GM18909 (cell line): ENCODE results near the gene ADAMTS15.

Experiments
- ATAC-seq: cut with Tn5 transposase; IDR thresholded peaks from one replicate; pipeline ENCODE4 v1.9.1; 2021; ENCODE audit warnings: mild to moderate bottlenecking; ENCODE audit not compliant: unreplicated experiment, poor library complexity

ADAMTS15 gene

DNA sequence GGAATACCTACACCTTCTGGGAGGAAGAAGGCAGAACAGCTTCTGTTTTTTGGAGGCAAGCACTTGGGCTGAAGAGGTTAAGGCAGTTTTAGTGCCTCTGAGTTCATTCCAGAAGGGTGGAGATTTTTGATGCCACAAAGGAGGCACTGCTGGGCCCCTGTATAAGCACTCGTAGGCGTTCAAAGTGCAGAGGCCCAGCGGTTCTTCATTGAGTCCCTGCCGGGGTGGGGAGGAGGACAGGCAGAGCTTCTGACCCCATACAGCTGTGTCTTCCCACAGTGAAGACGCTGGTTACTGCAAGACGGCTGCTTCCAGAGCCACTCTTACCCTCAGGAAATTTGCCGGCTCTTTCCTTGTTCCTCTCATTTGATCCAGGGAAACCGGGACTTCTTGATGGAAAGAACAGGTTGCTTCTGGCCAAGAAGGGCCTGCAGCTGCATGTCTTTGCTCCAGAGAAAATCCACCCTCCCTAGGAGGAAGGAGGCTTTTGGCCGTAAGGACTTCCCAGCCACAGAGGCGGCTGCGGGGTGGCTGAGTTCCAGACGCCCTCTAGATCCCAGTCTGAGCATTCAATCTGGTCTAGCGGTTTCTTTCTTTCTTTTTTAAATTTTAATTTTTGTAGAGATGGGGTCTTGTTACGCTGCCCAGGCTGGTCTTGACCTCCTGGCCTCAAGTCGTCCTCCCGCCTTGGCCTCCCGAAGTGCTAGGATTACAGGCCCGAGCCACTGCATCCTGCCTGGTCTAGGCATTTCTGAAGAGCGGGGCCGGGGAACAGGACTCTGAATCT is 9.4 kb downstream of the ADAMTS15 start:
- no peak for ATAC-seq

DNA sequence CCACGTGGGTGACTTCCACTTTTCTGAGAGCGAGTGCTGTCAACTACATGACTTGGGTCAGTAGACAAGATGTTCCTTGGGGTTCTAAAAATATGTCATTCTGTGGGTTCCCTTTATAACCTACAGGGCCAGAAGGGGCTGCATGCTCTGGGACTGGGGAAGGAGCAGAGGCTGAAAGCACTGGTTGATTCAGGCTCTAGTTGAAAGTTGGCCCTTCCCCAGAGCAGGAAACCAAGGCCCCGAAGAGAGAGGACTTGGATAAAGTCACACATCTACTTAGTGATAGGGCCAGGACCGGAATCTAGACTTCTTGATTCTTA is 9.9 kb downstream of the ADAMTS15 start:
- ATAC-seq, result no peak

DNA sequence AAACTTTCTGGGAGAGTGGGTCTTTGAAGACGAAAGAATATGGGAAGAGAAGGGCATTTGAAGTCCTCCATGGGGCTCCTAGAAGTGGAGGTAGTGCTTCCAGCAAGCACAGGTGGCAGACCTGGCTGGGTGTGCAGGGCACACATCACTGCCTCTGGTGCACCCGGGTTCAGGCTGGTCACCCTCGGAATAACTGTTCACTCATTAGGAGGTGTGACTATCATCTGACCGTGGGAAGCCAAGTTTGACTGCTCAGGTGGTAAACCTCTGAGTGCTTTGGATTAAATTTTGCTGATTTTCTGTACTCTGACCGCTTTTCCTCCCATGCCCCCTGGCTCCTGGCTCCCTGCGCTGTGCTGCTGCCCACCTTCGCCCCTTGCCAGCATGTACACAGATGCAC is 11.1 kb downstream of the ADAMTS15 start:
- ATAC-seq, result no peak

DNA sequence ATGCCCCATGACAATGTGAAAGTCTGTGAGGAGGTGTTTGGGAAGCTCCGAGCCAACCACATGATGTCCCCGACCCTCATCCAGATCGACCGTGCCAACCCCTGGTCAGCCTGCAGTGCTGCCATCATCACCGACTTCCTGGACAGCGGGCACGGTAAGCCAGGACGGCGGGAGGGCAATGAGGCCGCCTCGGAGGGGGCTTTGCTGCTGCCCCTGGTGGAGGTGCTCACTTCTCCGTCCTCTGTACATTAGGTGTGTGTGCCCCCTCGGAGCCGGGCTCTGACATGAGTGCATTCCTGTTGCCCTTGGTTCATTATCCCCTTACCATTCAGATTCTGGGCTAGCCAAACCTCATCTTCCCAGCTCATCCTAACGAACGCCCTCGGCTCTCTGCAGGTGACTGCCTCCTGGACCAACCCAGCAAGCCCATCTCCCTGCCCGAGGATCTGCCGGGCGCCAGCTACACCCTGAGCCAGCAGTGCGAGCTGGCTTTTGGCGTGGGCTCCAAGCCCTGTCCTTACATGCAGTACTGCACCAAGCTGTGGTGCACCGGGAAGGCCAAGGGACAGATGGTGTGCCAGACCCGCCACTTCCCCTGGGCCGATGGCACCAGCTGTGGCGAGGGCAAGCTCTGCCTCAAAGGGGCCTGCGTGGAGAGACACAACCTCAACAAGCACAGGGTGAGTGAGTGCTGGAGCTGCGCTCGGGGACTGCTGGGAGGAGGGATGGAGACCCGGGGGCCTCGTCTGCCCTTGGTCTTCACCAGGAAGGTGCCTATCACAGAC is 13.8 kb downstream of the ADAMTS15 start:
- no peak for ATAC-seq

DNA sequence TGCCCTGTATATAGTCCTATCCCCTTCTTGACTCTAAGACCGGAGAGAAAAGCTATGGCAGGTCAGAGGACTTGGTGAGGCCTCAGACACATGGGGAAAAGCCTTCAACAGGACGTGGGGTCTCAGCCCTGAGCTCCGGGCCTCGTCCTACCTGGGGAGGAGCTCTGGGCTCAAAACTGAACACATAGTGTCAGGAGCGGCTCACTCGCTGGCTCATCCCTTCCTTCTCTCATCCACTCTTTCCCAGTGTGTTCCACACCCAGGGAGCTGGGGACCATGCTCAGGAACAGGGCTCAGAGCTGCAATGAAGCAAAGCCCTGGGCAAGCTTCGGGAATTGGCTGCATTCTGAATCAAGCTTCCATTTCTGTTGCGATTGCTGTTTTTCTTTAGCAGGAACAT is 14.5 kb downstream of the ADAMTS15 start:
- ATAC-seq, result no peak

DNA sequence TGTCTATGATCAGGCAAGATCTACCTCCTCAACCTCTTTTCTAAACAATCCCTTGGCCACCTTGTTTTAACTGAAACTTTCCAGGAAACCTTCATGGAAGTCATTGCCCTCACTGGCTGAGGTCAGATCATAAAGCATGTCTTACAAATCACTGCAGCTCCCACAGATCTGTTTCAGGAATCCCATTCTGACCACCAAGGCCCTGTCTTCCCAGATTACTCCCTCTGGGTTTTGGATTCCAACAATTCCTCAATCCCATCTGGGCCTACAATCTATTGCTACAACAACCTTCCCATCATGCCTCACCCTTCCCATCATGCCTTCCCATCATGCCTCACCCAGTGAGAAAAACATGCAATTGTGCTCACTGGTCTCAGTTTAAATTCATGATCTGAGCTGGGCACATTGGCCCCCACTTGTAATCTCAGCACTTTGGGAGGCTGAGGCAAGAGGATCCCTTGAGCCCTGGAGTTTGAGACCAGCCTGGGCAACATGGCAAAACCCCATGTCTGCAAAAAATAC is 15.9 kb downstream of the ADAMTS15 start:
- no peak for ATAC-seq

DNA sequence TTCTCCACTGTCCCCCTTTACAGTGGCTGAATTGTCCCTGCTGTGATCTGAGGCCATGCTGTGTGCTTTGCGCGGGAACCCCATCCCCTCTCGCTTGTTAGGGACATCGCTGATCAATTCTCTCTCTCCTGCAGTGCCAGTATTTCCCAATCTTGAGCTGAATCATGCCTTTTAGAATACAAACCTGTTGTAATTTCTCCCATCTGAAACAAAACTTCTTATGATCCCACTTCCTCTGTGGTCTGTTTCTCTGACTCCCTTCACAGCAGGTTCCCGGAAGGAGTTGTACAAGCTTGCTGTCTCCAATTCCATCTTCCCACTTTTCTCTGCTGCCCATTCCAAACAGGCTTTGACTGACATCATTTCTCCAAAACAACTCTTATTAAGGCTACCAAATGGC is 16.8 kb downstream of the ADAMTS15 start:
- ATAC-seq, result no peak

DNA sequence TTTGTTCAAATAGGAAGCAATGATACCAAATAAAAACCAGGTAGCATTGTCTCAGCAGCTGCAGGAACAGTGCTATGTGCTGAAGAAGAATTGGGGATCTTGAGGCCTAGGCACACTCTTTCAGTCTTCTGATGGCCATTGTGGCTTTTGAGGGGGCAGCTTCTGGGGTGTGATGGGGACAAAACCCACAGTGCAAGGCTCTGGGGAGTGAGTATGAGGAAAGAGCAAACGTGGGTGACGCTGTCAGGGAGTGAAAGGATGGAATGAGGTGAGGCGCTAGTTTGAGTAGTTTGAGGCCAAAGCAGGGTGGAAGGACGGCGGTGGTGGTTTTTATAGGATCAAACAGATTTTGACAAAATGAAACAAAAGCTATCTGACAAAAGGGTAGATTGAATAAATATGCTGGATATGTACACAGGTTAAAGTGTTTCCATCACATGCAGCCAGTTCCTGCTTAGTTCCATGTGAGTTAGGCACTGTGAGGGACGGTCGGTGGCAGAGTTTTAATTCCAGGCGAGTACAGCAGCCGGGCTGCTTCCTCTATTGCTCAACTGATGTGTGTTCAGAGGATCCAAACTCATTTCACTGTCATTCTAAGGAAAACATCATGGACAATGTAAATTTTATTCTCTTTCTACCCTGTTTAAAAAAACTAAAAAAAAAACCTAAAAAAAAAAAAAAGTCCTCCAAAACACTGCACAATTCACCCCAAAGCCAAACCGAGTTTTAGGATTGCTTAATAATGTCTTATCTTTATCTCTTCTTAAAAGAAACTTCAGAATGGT is 18.9 kb downstream of the ADAMTS15 start:
- no peak for ATAC-seq

DNA sequence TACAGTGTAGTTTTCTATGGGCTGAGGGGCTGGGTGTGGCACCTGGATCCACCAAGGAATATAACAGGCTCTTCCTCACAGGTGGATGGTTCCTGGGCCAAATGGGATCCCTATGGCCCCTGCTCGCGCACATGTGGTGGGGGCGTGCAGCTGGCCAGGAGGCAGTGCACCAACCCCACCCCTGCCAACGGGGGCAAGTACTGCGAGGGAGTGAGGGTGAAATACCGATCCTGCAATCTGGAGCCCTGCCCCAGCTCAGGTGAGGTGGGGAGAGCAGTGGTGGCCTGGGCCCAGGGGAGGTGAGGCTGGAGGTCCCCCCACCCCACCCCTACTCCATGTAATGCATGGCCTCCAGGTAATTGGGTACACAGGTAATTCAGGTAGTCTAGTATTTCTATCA is 20.7 kb downstream of the ADAMTS15 start:
- ATAC-seq, result no peak

DNA sequence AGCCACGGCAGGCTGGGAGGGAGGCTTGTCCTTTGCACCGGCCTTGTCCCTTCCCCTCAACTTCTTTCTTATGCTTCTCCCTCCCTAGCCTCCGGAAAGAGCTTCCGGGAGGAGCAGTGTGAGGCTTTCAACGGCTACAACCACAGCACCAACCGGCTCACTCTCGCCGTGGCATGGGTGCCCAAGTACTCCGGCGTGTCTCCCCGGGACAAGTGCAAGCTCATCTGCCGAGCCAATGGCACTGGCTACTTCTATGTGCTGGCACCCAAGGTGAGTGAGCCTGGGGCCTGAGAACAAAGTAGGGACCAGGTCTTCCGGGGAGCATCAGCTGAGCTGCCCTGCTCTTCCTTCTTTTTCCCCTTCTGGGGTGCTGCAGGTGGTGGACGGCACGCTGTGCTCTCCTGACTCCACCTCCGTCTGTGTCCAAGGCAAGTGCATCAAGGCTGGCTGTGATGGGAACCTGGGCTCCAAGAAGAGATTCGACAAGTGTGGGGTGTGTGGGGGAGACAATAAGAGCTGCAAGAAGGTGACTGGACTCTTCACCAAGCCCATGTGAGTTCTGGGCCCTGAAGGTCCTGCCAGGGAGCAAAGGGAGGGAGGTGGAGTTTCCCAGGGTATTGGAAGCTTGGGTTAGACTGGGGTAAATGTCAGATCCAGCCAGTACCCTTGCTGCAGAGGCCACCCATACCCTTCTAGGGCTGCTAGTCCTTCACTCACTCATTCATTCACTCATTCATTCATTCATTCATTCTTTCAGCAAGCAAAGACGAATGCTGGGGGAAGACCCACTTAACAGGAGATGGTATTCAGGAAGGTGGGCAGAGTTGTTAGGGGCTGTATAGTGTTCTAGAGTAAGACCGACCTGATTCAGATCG is 22.6 kb downstream of the ADAMTS15 start:
- no peak for ATAC-seq

DNA sequence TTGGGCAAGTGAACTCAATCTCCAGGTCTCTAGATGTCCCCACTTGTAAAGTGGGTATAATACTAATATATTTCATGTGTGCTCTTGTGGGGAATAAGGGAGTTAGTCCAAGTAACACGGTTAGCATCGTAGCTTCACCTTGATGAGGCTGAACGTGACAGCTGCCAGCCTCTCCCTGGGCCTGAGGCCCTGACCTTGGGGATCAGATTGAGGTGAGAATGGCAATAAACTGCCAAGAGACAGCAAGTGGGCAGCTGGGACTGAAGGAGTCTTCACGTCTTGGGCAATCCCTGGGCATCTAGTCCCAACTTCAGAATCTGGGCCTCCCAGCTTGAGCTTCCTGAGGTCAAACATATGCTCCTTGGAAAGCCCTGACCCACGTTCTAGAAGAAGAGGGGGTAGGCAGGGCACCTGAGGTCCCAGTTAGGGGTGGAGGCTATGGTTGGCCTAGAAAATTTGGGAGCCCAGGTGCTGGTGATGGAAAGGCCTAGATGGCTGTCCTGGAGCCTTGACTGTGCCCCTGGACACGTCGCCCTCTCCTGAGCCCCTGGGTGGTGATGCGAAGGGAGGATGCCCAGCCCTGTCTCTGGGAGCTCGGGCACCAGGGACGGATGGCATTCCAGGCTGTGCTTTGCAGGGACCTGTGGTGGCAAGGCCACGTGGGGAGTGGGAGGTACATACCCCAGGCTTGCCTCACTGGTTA is 23.4 kb downstream of the ADAMTS15 start:
- no peak for ATAC-seq

DNA sequence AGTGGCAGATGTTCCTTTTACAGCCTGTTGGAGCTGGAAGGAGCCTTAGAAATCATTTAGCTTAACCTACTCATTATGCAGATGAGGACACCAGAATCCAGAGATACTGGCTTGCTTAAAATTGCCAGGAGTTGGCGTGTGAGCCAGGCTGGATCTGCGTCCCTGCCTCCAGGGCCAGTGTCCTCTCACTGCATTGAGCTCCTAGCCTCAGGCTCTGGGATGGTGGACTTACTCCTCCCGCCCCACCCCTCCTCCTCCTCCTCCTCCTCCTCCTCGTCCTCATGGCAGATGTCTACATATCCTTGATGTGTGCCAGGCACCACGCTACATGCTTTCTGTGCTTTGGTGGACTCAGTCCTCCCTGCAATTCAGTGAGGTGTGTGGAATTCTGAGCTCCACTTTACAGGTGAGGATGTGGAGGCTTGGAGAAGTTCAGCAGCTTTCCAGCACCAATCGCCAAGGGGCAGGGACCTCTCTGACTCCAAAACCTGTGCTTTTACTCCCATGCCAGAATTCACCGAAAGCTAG is 24.1 kb downstream of the ADAMTS15 start:
- ATAC-seq, result no peak

DNA sequence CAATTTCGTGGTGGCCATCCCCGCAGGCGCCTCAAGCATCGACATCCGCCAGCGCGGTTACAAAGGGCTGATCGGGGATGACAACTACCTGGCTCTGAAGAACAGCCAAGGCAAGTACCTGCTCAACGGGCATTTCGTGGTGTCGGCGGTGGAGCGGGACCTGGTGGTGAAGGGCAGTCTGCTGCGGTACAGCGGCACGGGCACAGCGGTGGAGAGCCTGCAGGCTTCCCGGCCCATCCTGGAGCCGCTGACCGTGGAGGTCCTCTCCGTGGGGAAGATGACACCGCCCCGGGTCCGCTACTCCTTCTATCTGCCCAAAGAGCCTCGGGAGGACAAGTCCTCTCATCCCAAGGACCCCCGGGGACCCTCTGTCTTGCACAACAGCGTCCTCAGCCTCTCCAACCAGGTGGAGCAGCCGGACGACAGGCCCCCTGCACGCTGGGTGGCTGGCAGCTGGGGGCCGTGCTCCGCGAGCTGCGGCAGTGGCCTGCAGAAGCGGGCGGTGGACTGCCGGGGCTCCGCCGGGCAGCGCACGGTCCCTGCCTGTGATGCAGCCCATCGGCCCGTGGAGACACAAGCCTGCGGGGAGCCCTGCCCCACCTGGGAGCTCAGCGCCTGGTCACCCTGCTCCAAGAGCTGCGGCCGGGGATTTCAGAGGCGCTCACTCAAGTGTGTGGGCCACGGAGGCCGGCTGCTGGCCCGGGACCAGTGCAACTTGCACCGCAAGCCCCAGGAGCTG is 24.8 kb downstream of the ADAMTS15 start:
- no peak for ATAC-seq

DNA sequence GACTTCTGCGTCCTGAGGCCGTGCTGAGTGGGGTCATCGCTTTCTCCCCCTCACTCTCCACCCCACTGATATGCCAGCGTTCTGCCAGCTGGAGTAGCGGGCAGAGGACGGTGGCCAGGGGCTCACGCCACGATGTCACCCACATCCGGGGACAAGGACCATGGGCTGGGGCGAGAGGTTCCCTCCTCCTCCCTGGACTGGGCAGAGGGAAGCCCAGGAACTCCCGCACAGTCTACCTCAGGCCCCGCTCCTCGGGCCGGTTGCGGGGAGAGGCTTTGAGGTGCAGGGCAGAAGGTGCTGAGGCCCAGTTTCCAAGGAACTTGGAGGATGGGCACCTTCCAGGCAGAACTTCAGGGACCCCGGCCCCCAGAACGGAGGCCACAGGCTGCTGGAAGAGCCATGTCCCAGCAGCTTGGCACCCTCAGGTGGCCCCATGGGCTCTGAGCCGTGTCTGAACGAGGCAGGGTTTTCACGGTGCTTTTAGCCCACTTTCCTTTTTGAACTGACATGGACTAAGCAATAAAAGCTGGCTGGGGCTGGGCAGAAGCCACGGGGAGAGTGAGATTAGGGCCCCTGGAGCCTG is 25.4 kb downstream of the ADAMTS15 start:
- no peak for ATAC-seq

DNA sequence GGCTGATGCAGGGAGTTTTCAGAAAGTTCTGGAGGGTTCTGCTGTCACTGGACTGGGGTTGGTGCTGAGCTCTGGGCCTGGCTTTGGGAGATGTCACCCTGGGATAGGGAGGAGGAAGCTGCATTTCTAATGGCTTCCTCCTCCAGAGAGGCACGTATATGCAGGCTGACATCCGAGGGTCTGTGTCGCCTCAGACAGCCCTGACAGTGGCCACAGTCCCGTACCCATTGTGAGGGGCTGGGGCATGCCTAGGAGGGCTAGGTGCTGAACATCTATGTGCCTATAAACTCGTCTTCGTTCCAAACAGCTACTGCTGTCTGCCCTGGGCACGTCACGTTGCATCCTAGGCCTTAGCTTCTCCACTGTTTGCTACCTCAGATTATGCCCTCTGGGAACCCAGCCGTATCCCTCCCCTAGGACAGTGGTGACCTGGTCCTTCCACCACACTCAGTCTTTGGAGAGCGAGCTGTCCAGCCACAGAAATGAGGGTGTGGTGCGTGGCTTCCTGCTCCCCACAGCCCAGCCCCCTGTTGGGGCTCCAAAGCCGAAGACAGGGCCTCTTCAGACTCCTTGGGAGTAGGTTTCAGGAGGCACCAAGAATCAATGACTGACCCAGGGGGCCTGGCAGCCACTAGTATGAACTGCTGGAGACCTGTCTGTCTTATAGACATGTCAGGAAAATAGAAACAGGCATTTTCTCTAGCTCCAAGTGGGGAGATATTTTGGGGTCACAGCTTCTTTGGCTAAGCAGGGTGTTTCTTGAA is 26.4 kb downstream of the ADAMTS15 start:
- ATAC-seq, result no peak

DNA sequence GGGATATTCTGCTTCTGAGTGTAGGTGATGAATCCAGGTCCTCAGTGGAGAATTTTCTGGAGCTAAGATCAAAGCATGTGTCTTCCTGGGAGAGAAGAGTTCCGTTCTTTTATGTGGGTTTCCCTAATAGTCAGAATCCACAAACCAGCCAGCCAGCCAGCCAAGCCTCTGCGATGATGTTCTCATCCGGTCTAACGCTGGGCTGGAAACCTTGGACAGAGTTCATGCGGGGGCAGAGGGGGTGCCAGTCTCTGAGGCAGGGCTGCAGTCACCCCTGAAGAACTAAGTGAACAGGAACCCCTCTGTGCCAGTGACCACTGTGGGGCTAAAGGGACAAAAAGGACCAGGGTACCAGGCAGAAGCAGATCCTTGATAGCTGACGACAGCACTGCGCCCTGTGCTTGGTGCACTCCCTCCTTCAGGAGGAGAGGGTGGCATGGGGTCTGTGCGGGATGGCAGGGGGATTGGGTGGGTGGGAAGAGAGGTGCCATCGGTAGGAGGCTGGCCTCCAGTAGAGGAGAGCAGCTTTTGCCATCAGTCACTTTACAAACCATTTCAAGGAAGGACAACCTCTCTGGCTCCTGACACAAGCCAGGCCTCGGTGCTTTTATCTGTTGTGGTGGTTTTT is 27.1 kb downstream of the ADAMTS15 start:
- no peak for ATAC-seq
